Activated naive CD8-positive, alpha-beta T cell (primary cell): ENCODE data around the gene MED27.

ENCODE experiments used
- H3K27ac Mint-ChIP-seq: one replicate; pipeline ENCODE4 v1.8.0; 2021; ENCODE audit warnings: mixed read lengths
- H3K27me3 Mint-ChIP-seq: one replicate; pipeline ENCODE4 v1.8.0; 2021; ENCODE audit warnings: mixed read lengths
- H3K36me3 Mint-ChIP-seq: one replicate; pipeline ENCODE4 v1.8.0; 2021; ENCODE audit warnings: mixed read lengths
- H3K4me1 Mint-ChIP-seq: one replicate; pipeline ENCODE4 v1.8.0; 2021; ENCODE audit warnings: low read depth, mixed read lengths
- H3K4me3 Mint-ChIP-seq: one replicate; pipeline ENCODE4 v1.8.0; 2021; ENCODE audit warnings: mild to moderate bottlenecking, mixed read lengths
- H3K9me3 Mint-ChIP-seq: one replicate; pipeline ENCODE4 v1.8.0; 2021; ENCODE audit warnings: low read depth, mixed read lengths

Gene MED27

GRCh38 chr9:131815970-131816873 is 263.4 kb downstream of the MED27 start:
- H3K27ac Mint-ChIP-seq: no peak overlapping the region
- H3K27me3 Mint-ChIP-seq: peaks cover 15% of the 10 kb centered on the region
- H3K9me3 Mint-ChIP-seq: no peaks in the 10 kb centered on the region
- no peak overlapping the region for H3K4me3 Mint-ChIP-seq
- no peaks in the 10 kb centered on the region for H3K4me1 Mint-ChIP-seq
- H3K36me3 Mint-ChIP-seq: no peaks in the 10 kb centered on the region

- no peaks in the 10 kb centered on the region for H3K4me1 Mint-ChIP-seq
- H3K27me3 Mint-ChIP-seq: peaks cover 15% of the 10 kb centered on the region
- H3K4me3 Mint-ChIP-seq: no peak overlapping the region
- H3K36me3 Mint-ChIP-seq: no peaks in the 10 kb centered on the region
- H3K27ac Mint-ChIP-seq: no peak overlapping the region
- no peaks in the 10 kb centered on the region for H3K9me3 Mint-ChIP-seq
These were observed 265.0 kb downstream of the MED27 start for GRCh38 chr9:131814707-131815106.

GRCh38 chr9:131813116-131813515 is 266.6 kb downstream of the MED27 start:
- H3K9me3 Mint-ChIP-seq: no peaks in the 10 kb centered on the region
- no peaks in the 10 kb centered on the region for H3K4me1 Mint-ChIP-seq
- no peaks in the 10 kb centered on the region for H3K36me3 Mint-ChIP-seq
- no peak overlapping the region for H3K4me3 Mint-ChIP-seq
- H3K27ac Mint-ChIP-seq: no peak overlapping the region
- peaks cover 18% of the 10 kb centered on the region for H3K27me3 Mint-ChIP-seq

GRCh38 chr9:131812116-131812790 is 267.4 kb downstream of the MED27 start:
- Mint-ChIP-seq H3K27ac (no peak overlapping the region), H3K27me3 (peaks cover 18% of the 10 kb centered on the region), H3K36me3 (no peaks in the 10 kb centered on the region), H3K4me3 (no peak overlapping the region), H3K4me1 (no peaks in the 10 kb centered on the region), H3K9me3 (no peaks in the 10 kb centered on the region)

- Mint-ChIP-seq H3K4me3 (no peak overlapping the region), H3K27ac (no peak overlapping the region), H3K4me1 (no peaks in the 10 kb centered on the region), H3K27me3 (peaks cover 14% of the 10 kb centered on the region), H3K36me3 (no peaks in the 10 kb centered on the region), H3K9me3 (no peaks in the 10 kb centered on the region)
These were observed 268.3 kb downstream of the MED27 start for GRCh38 chr9:131811405-131811804.

- H3K4me3 Mint-ChIP-seq: no peak overlapping the region
- no peaks in the 10 kb centered on the region for H3K36me3 Mint-ChIP-seq
- H3K27ac Mint-ChIP-seq: no peak overlapping the region
- peaks cover 16% of the 10 kb centered on the region for H3K27me3 Mint-ChIP-seq
- no peaks in the 10 kb centered on the region for H3K9me3 Mint-ChIP-seq
- H3K4me1 Mint-ChIP-seq: no peaks in the 10 kb centered on the region
These were observed 269.1 kb downstream of the MED27 start for GRCh38 chr9:131810351-131811170.
